ENCODE results near the gene SLC7A1. TPM values are rescaled to one million over a fixed set of nuclear protein-coding genes. Genes with fewer than 3 reads are reported as not detected.

The SLC7A1 gene
- total and polyA plus RNA-seq, 2 of the 8 experiments (the other 6 are each of a cell fraction or from before 2014, with no cell fraction given): 26.8 to 114 TPM

GRCh38 chr13:29537736-29538651 is 57.5 kb downstream of the SLC7A1 start (continued):
- no peak for TF ChIP-seq KDM4A (IDR thresholded peaks at IDR 0.05; ENCODE audit: low read depth, low read length, severe bottlenecking)
- TF ChIP-seq SAP30 (IDR thresholded peaks at IDR 0.05; ENCODE audit: insufficient read depth, insufficient replicate concordance, low read length): no peak

Measured in H1 (cell line).